ENCODE results near the gene TAPT1. TPM values are rescaled to one million over a fixed set of nuclear protein-coding genes. Genes with fewer than 3 reads are reported as not detected.

The TAPT1 gene
- total and polyA plus RNA-seq, 4 donors: 47.6 to 64.9 (median 48.1) TPM

- 75% methylated on average over 6 of the region's 8 CpGs for WGBS (ENCODE audit: insufficient coverage)
- H3K4me3 ChIP-seq (ENCODE audit: low read depth, low read length): no peak overlapping the region
- H3K4me1 ChIP-seq (ENCODE audit: control insufficient read depth, insufficient read depth, low read length): no peaks in the 10 kb centered on the region
- H3K9me3 ChIP-seq (ENCODE audit: control insufficient read depth, insufficient read depth, low read length): no peaks in the 10 kb centered on the region
- H3K36me3 ChIP-seq (ENCODE audit: control insufficient read depth, insufficient read depth, low read length): peaks cover 35% of the 10 kb centered on the region
- no peaks in the 10 kb centered on the region for H3K27me3 ChIP-seq (ENCODE audit: control insufficient read depth, insufficient read depth, low read length)
- H3K27ac ChIP-seq (ENCODE audit: low read depth, low read length): no peak overlapping the region
- no peak for DNase-seq (ENCODE audit: low read depth in 4 of 6, low spot score in 6 of 6)
These were observed 58.1 kb downstream of the TAPT1 start for GRCh38 chr4:16168144-16168543.

DNA sequence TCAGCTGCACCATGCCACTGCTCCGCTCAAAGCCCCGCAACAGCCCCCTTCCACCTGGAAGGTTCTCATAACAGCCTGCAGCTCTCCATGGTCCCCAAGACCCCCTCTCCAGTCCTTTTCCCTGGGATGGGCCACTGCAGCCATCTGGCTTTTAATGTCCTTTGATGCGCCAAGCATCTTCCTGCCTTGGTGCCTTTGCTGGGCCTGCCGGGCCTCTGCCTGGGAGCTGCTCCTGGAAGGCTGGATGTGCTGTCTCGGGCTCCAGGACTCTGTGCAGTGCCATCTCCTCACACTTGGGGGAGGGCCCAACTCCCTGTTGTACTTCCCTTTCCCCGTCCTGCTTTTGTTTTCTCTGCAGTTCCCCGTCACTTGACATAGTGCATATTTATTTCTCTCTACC lies 60.3 kb downstream of the TAPT1 start:
- WGBS (ENCODE audit: insufficient coverage): 89% methylated on average over 7 of the region's 7 CpGs
- H3K27ac ChIP-seq (ENCODE audit: low read depth, low read length): no peak overlapping the region
- H3K4me1 ChIP-seq (ENCODE audit: control insufficient read depth, insufficient read depth, low read length): no peaks in the 10 kb centered on the region
- no peaks in the 10 kb centered on the region for H3K9me3 ChIP-seq (ENCODE audit: control insufficient read depth, insufficient read depth, low read length)
- no peak overlapping the region for H3K4me3 ChIP-seq (ENCODE audit: low read depth, low read length)
- peaks cover 40% of the 10 kb centered on the region for H3K36me3 ChIP-seq (ENCODE audit: control insufficient read depth, insufficient read depth, low read length)
- no peaks in the 10 kb centered on the region for H3K27me3 ChIP-seq (ENCODE audit: control insufficient read depth, insufficient read depth, low read length)
- no peak for DNase-seq (ENCODE audit: low read depth in 4 of 6, low spot score in 6 of 6)

- Histone ChIP-seq H3K36me3 (ENCODE audit: control insufficient read depth, insufficient read depth, low read length) (peaks cover 26% of the 10 kb centered on the region), H3K4me1 (ENCODE audit: control insufficient read depth, insufficient read depth, low read length) (peaks cover 5% of the 10 kb centered on the region), H3K9me3 (ENCODE audit: control insufficient read depth, insufficient read depth, low read length) (no peaks in the 10 kb centered on the region), H3K4me3 (ENCODE audit: low read depth, low read length) (no peak overlapping the region), H3K27me3 (ENCODE audit: control insufficient read depth, insufficient read depth, low read length) (no peaks in the 10 kb centered on the region), H3K27ac (ENCODE audit: low read depth, low read length) (no peak overlapping the region)
- WGBS (ENCODE audit: insufficient coverage): 100% methylated on average over 2 of the region's 4 CpGs
- no peak for DNase-seq (ENCODE audit: low read depth in 4 of 6, low spot score in 6 of 6)
These were observed 63.4 kb downstream of the TAPT1 start for GRCh38 chr4:16162891-16163290.

GRCh38 chr4:16161851-16162408 lies 64.3 kb downstream of the TAPT1 start:
- no peaks in the 10 kb centered on the region for H3K9me3 ChIP-seq (ENCODE audit: control insufficient read depth, insufficient read depth, low read length)
- WGBS (ENCODE audit: insufficient coverage): 85% methylated on average over 3 of the region's 6 CpGs
- peaks cover 26% of the 10 kb centered on the region for H3K36me3 ChIP-seq (ENCODE audit: control insufficient read depth, insufficient read depth, low read length)
- DNase-seq (ENCODE audit: low read depth in 4 of 6, low spot score in 6 of 6): no peak
- no peak overlapping the region for H3K27ac ChIP-seq (ENCODE audit: low read depth, low read length)
- H3K4me3 ChIP-seq (ENCODE audit: low read depth, low read length): no peak overlapping the region
- peaks cover 5% of the 10 kb centered on the region for H3K4me1 ChIP-seq (ENCODE audit: control insufficient read depth, insufficient read depth, low read length)
- no peaks in the 10 kb centered on the region for H3K27me3 ChIP-seq (ENCODE audit: control insufficient read depth, insufficient read depth, low read length)

- no peak overlapping the region for H3K4me3 ChIP-seq (ENCODE audit: low read depth, low read length)
- H3K9me3 ChIP-seq (ENCODE audit: control insufficient read depth, insufficient read depth, low read length): no peaks in the 10 kb centered on the region
- no peak for DNase-seq (ENCODE audit: low read depth in 4 of 6, low spot score in 6 of 6)
- H3K36me3 ChIP-seq (ENCODE audit: control insufficient read depth, insufficient read depth, low read length): peaks cover 19% of the 10 kb centered on the region
- no peak overlapping the region for H3K27ac ChIP-seq (ENCODE audit: low read depth, low read length)
- H3K4me1 ChIP-seq (ENCODE audit: control insufficient read depth, insufficient read depth, low read length): peaks cover 5% of the 10 kb centered on the region
- H3K27me3 ChIP-seq (ENCODE audit: control insufficient read depth, insufficient read depth, low read length): no peaks in the 10 kb centered on the region
- WGBS (ENCODE audit: insufficient coverage): 80% methylated on average over 1 of the region's 3 CpGs
These were observed 65.8 kb downstream of the TAPT1 start for GRCh38 chr4:16160457-16160856.

DNA sequence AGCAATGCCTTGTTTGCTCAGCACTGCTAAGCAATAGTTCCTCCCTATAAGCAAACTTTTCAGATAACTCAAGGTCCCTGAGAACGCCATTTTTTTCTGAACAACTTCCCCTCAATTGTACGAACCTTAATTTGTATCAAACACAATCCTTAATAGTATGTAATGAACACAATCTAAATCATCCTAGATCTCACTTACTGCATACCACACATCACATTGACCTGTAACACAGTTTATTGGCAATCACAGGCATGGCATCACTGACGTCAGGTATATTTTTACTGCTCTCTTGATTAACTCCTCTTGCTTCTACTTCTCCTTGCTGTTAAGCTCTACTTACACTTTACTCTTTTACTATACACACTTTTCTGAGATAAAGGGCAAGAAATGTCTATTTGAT lies 67.0 kb downstream of the TAPT1 start:
- no peak for DNase-seq (ENCODE audit: low read depth in 4 of 6, low spot score in 6 of 6)
- Histone ChIP-seq H3K27me3 (ENCODE audit: control insufficient read depth, insufficient read depth, low read length) (no peaks in the 10 kb centered on the region), H3K4me3 (ENCODE audit: low read depth, low read length) (no peak overlapping the region), H3K4me1 (ENCODE audit: control insufficient read depth, insufficient read depth, low read length) (peaks cover 11% of the 10 kb centered on the region), H3K27ac (ENCODE audit: low read depth, low read length) (no peak overlapping the region), H3K9me3 (ENCODE audit: control insufficient read depth, insufficient read depth, low read length) (no peaks in the 10 kb centered on the region), H3K36me3 (ENCODE audit: control insufficient read depth, insufficient read depth, low read length) (peaks cover 8% of the 10 kb centered on the region)
- 96% methylated on average over 3 of the region's 3 CpGs for WGBS (ENCODE audit: insufficient coverage)

DNA sequence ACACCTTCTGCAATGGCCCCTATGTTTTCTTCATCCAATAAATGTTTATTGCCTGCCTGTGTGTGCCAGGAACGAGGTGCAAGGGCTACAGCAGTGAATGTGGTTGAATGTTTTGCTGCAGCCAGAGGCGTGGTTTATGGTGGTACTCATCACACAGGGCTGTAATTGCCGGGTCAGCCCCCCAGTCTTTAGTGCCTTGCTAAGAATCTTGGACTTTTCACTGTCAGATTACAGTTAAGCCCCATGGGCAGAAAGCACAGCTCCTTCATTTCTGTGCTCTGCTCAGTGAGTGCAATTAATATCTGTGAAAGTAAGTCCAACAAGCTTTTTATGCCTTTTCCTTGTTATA lies 67.8 kb downstream of the TAPT1 start:
- peak in 1 of 6 donors; percentile 30 for DNase-seq (ENCODE audit: low read depth in 4 of 6, low spot score in 6 of 6)
- 22% methylated on average over 3 of the region's 3 CpGs for WGBS (ENCODE audit: insufficient coverage)
- Histone ChIP-seq H3K36me3 (ENCODE audit: control insufficient read depth, insufficient read depth, low read length) (peaks cover 5% of the 10 kb centered on the region), H3K4me3 (ENCODE audit: low read depth, low read length) (no peak overlapping the region), H3K4me1 (ENCODE audit: control insufficient read depth, insufficient read depth, low read length) (peaks cover 11% of the 10 kb centered on the region), H3K9me3 (ENCODE audit: control insufficient read depth, insufficient read depth, low read length) (no peaks in the 10 kb centered on the region), H3K27ac (ENCODE audit: low read depth, low read length) (no peak overlapping the region), H3K27me3 (ENCODE audit: control insufficient read depth, insufficient read depth, low read length) (no peaks in the 10 kb centered on the region)

DNA sequence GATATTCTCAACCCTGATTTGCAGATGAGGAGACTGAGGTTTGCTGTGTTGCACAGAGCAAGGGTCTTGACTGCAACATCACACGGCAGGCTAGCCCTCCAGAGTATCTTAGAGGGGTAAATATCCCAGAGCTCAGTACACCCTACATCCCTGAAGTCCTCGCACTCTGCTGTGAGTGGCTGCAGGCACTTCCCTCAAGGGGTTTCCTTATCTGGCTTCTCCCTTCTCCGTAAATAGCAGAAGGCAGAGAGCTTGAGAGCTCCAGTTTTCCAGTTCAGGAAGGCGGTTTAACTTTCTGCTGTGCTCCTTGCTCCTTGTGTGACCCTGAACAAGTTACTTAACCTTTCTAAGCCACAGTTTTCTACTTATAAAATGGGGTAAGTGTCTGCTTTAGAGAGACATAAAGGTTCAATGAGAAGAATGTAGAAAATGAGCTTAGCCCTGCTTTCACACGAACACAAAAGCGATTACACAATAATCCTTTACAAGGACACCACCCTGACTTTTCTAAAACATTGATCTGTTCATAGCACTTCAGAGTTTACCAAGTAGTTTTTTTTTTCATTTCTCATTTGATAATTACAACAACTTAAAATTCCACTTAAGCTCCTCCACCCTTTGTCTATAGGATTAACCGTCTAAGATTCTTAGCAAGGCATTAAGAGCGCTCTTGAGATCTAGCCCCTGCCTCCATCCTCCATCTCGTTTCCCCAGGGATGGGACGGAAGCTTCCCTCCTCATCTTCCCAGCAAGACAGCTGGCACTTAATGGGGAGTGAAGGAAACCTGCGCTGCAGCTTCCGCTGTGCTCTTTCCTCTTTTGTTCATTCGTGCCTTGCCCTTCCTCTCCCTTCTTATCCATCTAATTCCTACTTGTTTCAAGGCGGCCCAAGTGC lies 68.4 kb downstream of the TAPT1 start:
- WGBS (ENCODE audit: insufficient coverage): 61% methylated on average over 9 of the region's 14 CpGs
- no peak for DNase-seq (ENCODE audit: low read depth in 4 of 6, low spot score in 6 of 6)
- Histone ChIP-seq H3K4me3 (ENCODE audit: low read depth, low read length) (no peak overlapping the region), H3K27me3 (ENCODE audit: control insufficient read depth, insufficient read depth, low read length) (no peaks in the 10 kb centered on the region), H3K9me3 (ENCODE audit: control insufficient read depth, insufficient read depth, low read length) (no peaks in the 10 kb centered on the region), H3K36me3 (ENCODE audit: control insufficient read depth, insufficient read depth, low read length) (peaks cover 3% of the 10 kb centered on the region), H3K27ac (ENCODE audit: low read depth, low read length) (no peak overlapping the region), H3K4me1 (ENCODE audit: control insufficient read depth, insufficient read depth, low read length) (peaks cover 11% of the 10 kb centered on the region)

GRCh38 chr4:16155528-16156169 lies 70.6 kb downstream of the TAPT1 start:
- WGBS (ENCODE audit: insufficient coverage): 77% methylated on average over 6 of the region's 9 CpGs
- no peaks in the 10 kb centered on the region for H3K27me3 ChIP-seq (ENCODE audit: control insufficient read depth, insufficient read depth, low read length)
- no peaks in the 10 kb centered on the region for H3K9me3 ChIP-seq (ENCODE audit: control insufficient read depth, insufficient read depth, low read length)
- peak in 2 of 6 donors; percentile 14 to 61 for DNase-seq (ENCODE audit: low read depth in 4 of 6, low spot score in 6 of 6)
- no peaks in the 10 kb centered on the region for H3K36me3 ChIP-seq (ENCODE audit: control insufficient read depth, insufficient read depth, low read length)
- H3K4me3 ChIP-seq (ENCODE audit: low read depth, low read length): no peak overlapping the region
- H3K4me1 ChIP-seq (ENCODE audit: control insufficient read depth, insufficient read depth, low read length): peaks cover 11% of the 10 kb centered on the region
- H3K27ac ChIP-seq (ENCODE audit: low read depth, low read length): no peak overlapping the region

All from spinal cord (tissue), 10 donors.